ENCODE measurements around the gene SCYGR5.

DNA sequence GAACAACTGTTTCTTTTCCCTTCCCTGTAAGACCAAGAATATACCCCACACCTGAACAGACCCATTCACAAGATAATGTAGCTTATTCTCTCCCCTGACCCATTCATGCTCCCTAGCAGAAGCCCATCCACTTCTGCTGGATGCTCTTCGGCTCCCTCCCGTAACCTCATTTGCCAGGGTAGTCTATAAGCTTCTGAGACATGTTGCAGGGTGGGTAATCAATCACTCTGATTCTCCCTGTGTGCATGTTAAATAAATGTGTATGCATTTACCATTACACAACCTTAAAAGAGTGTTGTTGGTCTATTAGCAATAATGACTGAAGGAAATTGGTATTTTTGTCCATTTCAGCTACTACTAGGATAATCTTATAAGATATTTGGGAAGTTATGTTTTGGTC lies 49.9 kb downstream of the SCYGR5 start:
- TF ChIP-seq EZH2phosphoT487 (IDR thresholded peaks at IDR 0.05; ENCODE audit: insufficient read depth, low read depth) (no peak), EZH2 (IDR thresholded peaks at IDR 0.05; ENCODE audit: insufficient read depth, poor library complexity, severe bottlenecking) (no peak)

Measured in GM23248 (cell line).